NCI-H524 treated with DMSO at 0.1 percent for 48 hours (cell line): ENCODE results near the gene IGFL3.
"Not testable (repeated sequence)": the region's sequence is repeated elsewhere in the genome, so short reads cannot be mapped to it uniquely, and the experiment has no call there.

ENCODE experiments used
- DNase-seq: peaks from one replicate; lab custom pipeline; 2025; lab: John Stamatoyannopoulos, UW

IGFL3 gene

GRCh38 chr19:46124638-46125115 is at the start of gene IGFL3:
Gene IGFL3 (minus strand): TSS chr19:46124688. CDS start chr19:46124649, 39 bp downstream.
- no peak for DNase-seq

GRCh38 chr19:46173886-46174480 is 49.5 kb upstream of the IGFL3 start:
- DNase-seq, result no peak

GRCh38 chr19:46162731-46163130 is 38.2 kb upstream of the IGFL3 start:
- DNase-seq, result no peak

GRCh38 chr19:46161642-46162257 is 37.3 kb upstream of the IGFL3 start:
- not testable (repeated sequence) for DNase-seq

- DNase-seq, result no peak
Observed at GRCh38 chr19:46160233-46160775, 35.8 kb upstream of the IGFL3 start.

GRCh38 chr19:46159418-46160232 is 35.1 kb upstream of the IGFL3 start:
- no peak for DNase-seq

- DNase-seq, result no peak
Observed at GRCh38 chr19:46155237-46155636, 30.7 kb upstream of the IGFL3 start.

- no peak for DNase-seq
Observed at GRCh38 chr19:46150606-46151005, 26.1 kb upstream of the IGFL3 start.

- no peak for DNase-seq
Observed at GRCh38 chr19:46147791-46148288, 23.4 kb upstream of the IGFL3 start, which contains the start of gene IGFL2. Gene IGFL2 (plus strand): TSS chr19:46148238. CDS start chr19:46148279, 41 bp downstream.

GRCh38 chr19:46147166-46147740 is 22.8 kb upstream of the IGFL3 start:
- DNase-seq, result no peak

- no peak for DNase-seq
Observed at GRCh38 chr19:46144756-46145155, 20.3 kb upstream of the IGFL3 start.

- DNase-seq, result no peak
Observed at GRCh38 chr19:46142294-46142693, 17.8 kb upstream of the IGFL3 start.

GRCh38 chr19:46141421-46141820 is 16.9 kb upstream of the IGFL3 start:
- DNase-seq, result no peak

- DNase-seq, result no peak
Observed at GRCh38 chr19:46137915-46138473, 13.5 kb upstream of the IGFL3 start.

- no peak for DNase-seq
Observed at GRCh38 chr19:46134527-46134926, 10.0 kb upstream of the IGFL3 start.

- no peak for DNase-seq
Observed at GRCh38 chr19:46133777-46134241, 9.3 kb upstream of the IGFL3 start.

- no peak for DNase-seq
Observed at GRCh38 chr19:46133101-46133627, 8.7 kb upstream of the IGFL3 start.

GRCh38 chr19:46132508-46133100 is 8.1 kb upstream of the IGFL3 start:
- no peak for DNase-seq

GRCh38 chr19:46131485-46132143 is 7.1 kb upstream of the IGFL3 start:
- no peak for DNase-seq

GRCh38 chr19:46126086-46126580 is 1.6 kb upstream of the IGFL3 start:
- DNase-seq, result no peak
